Pulmonary artery endothelial cell (primary cell): ENCODE measurements around the gene MTSS2. TPM values are rescaled to one million over a fixed set of nuclear protein-coding genes. Genes with fewer than 3 reads are reported as not detected.

ENCODE experiments used
- DNase-seq: peaks from one replicate; pipeline ENCODE4 v3.0.0-alpha.2; 2011; ENCODE audit warnings: low read depth, low spot score
- total RNA-seq: library from RNA; depleted of rRNA; stranded (reverse); fragments of >200 nt; gene quantifications from 2 replicates; pipeline ENCODE4 v1.2.3, GENCODE V29; 2014

MTSS2 gene
- total RNA-seq, 1 donor from 2014 or later, result 6.1 TPM

DNA sequence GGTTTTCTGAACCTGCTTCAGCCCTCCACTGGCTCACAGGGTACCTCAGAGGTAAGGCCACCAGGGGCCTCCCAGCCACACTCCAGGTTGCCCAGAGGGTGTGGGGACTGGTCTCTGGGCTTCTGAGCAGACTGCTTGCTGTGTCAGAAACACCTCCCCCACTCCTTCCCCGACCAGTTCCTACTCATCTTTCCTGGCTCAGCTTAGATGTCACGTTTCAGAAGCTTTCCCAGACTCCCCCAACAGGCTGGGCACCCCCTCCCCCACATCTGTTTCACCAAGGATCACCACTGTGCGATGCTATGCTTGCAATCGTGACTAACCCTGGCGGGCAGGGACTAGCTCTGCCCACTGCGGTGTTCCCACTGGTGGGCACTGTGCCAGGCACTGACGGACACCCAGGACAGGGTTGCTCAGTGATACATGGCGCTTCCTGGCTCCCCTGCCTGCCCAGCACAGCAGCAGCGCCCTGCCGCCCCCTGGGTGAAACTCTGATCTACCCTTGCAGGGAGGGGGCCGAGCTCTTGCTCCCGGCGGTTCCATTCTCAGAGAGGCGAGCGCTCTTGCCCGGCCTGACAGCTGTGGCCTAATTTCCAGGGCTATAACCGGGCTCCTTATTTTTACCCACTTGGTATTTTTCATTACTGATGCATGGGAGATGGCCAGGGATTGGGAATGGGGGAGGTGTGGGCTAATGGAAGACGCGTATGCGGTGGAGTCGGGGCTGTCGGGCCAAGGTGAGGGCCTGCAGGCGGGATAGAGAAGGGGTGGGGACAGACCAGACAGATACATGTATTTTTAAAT, 29.4 kb upstream of the MTSS2 start:
- no peak for DNase-seq

- no peak for DNase-seq
Observed at GRCh38 chr16:70714581-70715054, 28.8 kb upstream of the MTSS2 start.

DNA sequence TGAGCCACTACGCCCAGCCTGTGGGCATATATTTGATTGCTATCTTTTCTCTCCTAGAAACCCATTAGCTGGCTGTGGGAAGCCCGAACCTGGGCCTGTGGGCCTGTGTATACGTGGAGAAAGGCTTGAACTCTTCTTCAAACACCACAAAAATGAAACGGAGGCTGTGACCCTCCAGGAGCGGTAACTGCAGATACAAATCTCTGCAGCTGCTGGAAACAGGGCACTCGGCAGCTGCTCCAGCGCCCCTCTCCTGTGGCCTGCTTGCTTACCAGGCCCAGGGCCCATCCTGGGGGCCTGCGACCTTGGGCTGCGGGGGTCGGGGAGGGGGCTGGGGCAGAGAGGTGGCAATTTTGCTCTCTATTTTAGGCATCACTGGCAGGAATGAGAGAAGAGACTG, 28.0 kb upstream of the MTSS2 start:
- DNase-seq, result no peak

- DNase-seq, result no peak
Observed at GRCh38 chr16:70713342-70713741, 27.5 kb upstream of the MTSS2 start.

GRCh38 chr16:70712942-70713341, 27.1 kb upstream of the MTSS2 start:
- DNase-seq, result no peak

GRCh38 chr16:70712359-70712758, 26.5 kb upstream of the MTSS2 start:
- DNase-seq, result no peak

- DNase-seq, result no peak
Observed at GRCh38 chr16:70711211-70712031, 25.6 kb upstream of the MTSS2 start.

GRCh38 chr16:70710422-70711210, 24.8 kb upstream of the MTSS2 start:
- DNase-seq, result no peak

- no peak for DNase-seq
Observed at GRCh38 chr16:70709942-70710341, 24.1 kb upstream of the MTSS2 start.

DNA sequence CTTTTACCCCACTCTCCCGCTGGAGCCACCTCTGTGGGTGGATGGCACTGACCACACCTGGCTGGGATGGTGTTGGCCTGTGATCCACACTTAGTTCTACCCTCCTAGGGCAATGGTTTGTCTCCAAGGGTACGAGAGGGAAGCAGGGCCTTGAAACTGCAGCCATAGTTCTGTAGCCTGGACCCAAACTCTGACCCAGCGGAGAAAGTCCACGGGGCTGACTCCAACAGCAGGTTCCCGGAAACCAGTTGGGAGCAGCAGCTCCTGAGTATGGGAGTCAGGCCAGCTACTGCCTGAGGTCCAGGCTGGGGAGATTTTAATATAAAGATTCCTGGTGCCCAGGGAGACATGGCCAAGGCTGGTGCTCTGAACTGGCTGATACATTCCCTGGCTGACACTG, 23.6 kb upstream of the MTSS2 start:
- DNase-seq, result no peak

GRCh38 chr16:70708366-70709246, 22.8 kb upstream of the MTSS2 start:
- DNase-seq, result no peak

- DNase-seq, result peak; percentile 41
Observed at GRCh38 chr16:70706948-70707465, 21.2 kb upstream of the MTSS2 start.

DNA sequence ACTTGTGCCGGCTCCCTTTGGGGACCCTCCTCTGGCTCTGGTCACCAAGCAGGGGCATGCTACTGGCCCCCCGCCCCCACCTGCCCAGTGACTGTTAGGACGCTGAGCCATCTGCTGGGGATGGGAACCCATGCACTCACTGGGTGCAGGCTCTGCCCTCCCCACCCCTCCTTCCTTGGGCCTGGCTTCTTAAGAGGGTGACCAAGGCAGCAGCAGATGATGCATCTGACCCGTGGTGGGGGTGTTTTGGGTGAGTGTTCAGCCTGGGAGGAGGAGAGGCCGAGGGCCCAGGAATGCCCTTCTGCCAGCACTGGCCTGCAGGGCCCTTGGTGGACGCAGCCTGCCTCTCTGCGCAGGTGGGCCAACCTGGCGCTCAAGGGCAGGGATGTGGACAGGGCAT, 19.2 kb upstream of the MTSS2 start:
- DNase-seq, result no peak

- DNase-seq, result no peak
Observed at GRCh38 chr16:70704586-70704985, 18.7 kb upstream of the MTSS2 start.

DNA sequence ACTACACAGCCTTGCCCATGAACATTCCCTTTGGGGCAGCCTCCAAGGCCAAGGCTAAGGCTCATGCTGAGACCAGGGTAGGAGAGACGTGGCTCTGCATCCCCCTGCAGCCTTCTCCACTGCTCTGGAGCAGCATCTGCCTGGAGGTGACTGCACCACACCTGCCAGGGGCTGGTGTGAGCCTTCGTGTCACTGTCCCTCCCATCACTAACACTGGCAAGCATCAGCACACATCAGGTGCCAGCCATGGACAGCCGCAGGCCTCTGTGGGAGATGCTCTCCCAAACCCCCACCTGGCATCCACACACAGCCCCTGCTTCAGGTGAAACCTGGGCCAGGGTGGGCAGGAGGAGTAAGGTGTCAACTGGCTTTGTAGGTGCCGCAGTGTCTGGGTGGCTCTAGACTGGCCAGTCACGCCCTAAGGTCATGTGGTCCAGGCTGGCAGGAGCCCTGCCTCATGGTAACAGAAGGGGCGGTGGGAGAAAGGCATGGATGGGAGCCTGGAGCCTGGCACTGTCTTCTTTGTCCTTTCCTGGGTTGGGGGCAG, 18.1 kb upstream of the MTSS2 start:
- DNase-seq, result no peak

DNA sequence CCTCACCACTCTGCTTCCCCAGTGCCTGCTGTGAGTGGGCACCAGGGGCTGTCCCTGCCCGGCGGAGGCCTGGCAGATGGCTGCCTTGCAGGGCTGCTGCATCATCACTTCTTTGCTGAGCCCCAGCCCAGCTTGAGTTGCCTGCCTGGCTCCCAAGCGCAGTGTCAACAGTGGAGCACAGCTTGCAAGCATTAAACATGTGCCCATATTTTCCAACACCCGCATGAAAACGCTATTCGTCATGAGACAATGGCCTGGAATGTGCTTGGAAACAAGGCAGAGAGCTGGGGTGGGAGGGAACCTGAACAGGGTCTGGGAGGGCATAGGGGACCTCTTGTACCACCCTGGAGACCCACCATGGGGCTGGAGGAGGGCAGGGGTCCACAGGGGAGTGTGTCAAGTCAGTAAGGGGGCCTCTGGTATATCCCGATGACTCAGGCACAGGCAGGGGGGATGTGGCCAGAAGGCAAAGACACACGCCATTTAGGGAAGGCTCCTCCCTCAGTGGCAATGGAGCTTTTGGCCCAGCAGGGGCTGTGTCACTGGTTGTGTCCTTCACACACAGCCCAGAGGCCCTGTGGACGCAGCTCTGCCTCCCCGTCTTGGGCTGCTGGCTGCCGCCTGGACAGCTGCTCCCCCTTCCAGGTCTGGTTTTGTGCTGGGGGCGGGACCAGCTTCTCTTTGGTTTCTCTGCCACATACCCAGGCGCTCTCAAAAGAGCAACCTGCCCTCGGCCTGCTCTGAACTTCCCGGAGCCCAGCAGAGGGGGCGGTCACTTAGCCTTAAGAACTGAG, 17.4 kb upstream of the MTSS2 start:
- no peak for DNase-seq

DNA sequence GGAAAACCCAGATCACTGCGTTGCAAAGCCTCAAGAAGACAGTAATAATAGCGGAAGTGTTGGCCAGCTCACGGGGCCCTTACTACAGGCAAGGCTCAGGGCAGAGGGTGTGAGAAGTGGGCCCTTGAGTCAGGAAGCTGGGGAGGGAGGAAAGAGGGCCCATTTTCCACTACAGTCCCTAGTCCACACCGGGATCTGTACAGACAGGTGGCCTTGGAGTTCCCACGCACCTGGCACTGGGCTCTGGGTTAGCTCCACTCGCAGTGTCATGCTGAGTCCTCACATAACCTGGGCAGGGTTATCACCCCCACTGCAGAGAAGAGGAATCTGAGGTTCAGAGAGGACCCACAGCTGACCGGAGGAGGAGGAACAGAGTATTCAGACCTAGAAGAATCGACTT, 16.8 kb upstream of the MTSS2 start:
- no peak for DNase-seq

- DNase-seq, result no peak
Observed at GRCh38 chr16:70701998-70702397, 16.1 kb upstream of the MTSS2 start.

- DNase-seq, result no peak
Observed at GRCh38 chr16:70701596-70701995, 15.7 kb upstream of the MTSS2 start.
